ENCODE results near the gene SORBS1. TPM values are rescaled to one million over a fixed set of nuclear protein-coding genes. Genes with fewer than 3 reads are reported as not detected.

The SORBS1 gene
- total RNA-seq, 2 donors from 2014 or later, result 1.2 to 2.8 TPM

GRCh38 chr10:95293631-95294030, 267.5 kb downstream of the SORBS1 start:
- Mint-ChIP-seq H3K36me3 (peaks cover 6 to 10% of the 10 kb centered on the region in 2 donors), H3K27ac (no peak overlapping the region), H3K9me3 (no peaks in the 10 kb centered on the region)
- no peak for DNase-seq (ENCODE audit: low spot score in 2 of 2)
- ATAC-seq, result no peak

GRCh38 chr10:95291365-95292039, 269.7 kb downstream of the SORBS1 start:
- Mint-ChIP-seq H3K27ac (no peak overlapping the region), H3K36me3 (peaks cover 6 to 10% of the 10 kb centered on the region in 2 donors), H3K9me3 (no peaks in the 10 kb centered on the region)
- DNase-seq (ENCODE audit: low spot score in 2 of 2), result no peak
- no peak for ATAC-seq

- Mint-ChIP-seq H3K9me3 (no peaks in the 10 kb centered on the region), H3K27ac (no peak within 1 kb of the TSS), H3K36me3 (peaks cover 6 to 10% of the 10 kb centered on the region in 2 donors)
- peak in 1 of 2 donors; percentile 51 for DNase-seq (ENCODE audit: low spot score in 2 of 2)
- ATAC-seq, result peak; percentile 61 to 76
These were observed 270.5 kb downstream of the SORBS1 start, which contains the start of gene PDLIM1 for GRCh38 chr10:95290461-95291364. Gene PDLIM1 (minus strand): TSS chr10:95291003. CDS start chr10:95290915, 88 bp downstream.

- DNase-seq (ENCODE audit: low spot score in 2 of 2), result no peak
- no peaks in the 10 kb centered on the region for H3K9me3 Mint-ChIP-seq
- no peak overlapping the region for H3K27ac Mint-ChIP-seq
- no peak for ATAC-seq
- H3K36me3 Mint-ChIP-seq, result peaks cover 6 to 10% of the 10 kb centered on the region in 2 donors
These were observed 271.2 kb downstream of the SORBS1 start for GRCh38 chr10:95289921-95290421.

- H3K27ac Mint-ChIP-seq, result no peak overlapping the region
- DNase-seq (ENCODE audit: low spot score in 2 of 2), result no peak
These were observed 271.9 kb downstream of the SORBS1 start for GRCh38 chr10:95289003-95289920.

GRCh38 chr10:95288303-95288702, 272.9 kb downstream of the SORBS1 start:
- Mint-ChIP-seq H3K36me3 (peaks cover 6 to 10% of the 10 kb centered on the region in 2 donors), H3K27ac (no peak overlapping the region), H3K9me3 (no peaks in the 10 kb centered on the region)
- ATAC-seq, result no peak
- no peak for DNase-seq (ENCODE audit: low spot score in 2 of 2)

More at GRCh38 chr10:95289003-95289920, 271.9 kb downstream of the SORBS1 start:
- ATAC-seq, result no peak
- Mint-ChIP-seq H3K36me3 (peaks cover 6 to 10% of the 10 kb centered on the region in 2 donors), H3K9me3 (no peaks in the 10 kb centered on the region)

GRCh38 chr10:95287281-95287680, 273.9 kb downstream of the SORBS1 start:
- peaks cover 6 to 10% of the 10 kb centered on the region in 2 donors for H3K36me3 Mint-ChIP-seq
- ATAC-seq (no peak), DNase-seq (ENCODE audit: low spot score in 2 of 2) (no peak)
- H3K9me3 Mint-ChIP-seq, result no peaks in the 10 kb centered on the region
- H3K27ac Mint-ChIP-seq, result no peak overlapping the region

- H3K27ac Mint-ChIP-seq, result no peak overlapping the region
- no peak for ATAC-seq
- DNase-seq (ENCODE audit: low spot score in 2 of 2), result no peak
- no peaks in the 10 kb centered on the region for H3K9me3 Mint-ChIP-seq
- H3K36me3 Mint-ChIP-seq, result peaks cover 6 to 10% of the 10 kb centered on the region in 2 donors
These were observed 274.5 kb downstream of the SORBS1 start for GRCh38 chr10:95286707-95287106.

GRCh38 chr10:95285556-95285955, 275.6 kb downstream of the SORBS1 start:
- peaks cover 0 to 4% of the 10 kb centered on the region in 2 donors for H3K36me3 Mint-ChIP-seq
- no peaks in the 10 kb centered on the region for H3K9me3 Mint-ChIP-seq
- ATAC-seq, result no peak
- DNase-seq (ENCODE audit: low spot score in 2 of 2), result no peak
- no peak overlapping the region for H3K27ac Mint-ChIP-seq

- no peak for ATAC-seq
- H3K9me3 Mint-ChIP-seq, result no peaks in the 10 kb centered on the region
- no peak overlapping the region for H3K27ac Mint-ChIP-seq
- peaks cover 0 to 4% of the 10 kb centered on the region in 2 donors for H3K36me3 Mint-ChIP-seq
- no peak for DNase-seq (ENCODE audit: low spot score in 2 of 2)
These were observed 276.4 kb downstream of the SORBS1 start for GRCh38 chr10:95284807-95285206.

- DNase-seq (ENCODE audit: low spot score in 2 of 2), result no peak
- Mint-ChIP-seq H3K9me3 (no peaks in the 10 kb centered on the region), H3K27ac (no peak overlapping the region), H3K36me3 (no peaks in the 10 kb centered on the region)
- no peak for ATAC-seq
These were observed 279.1 kb downstream of the SORBS1 start for GRCh38 chr10:95282107-95282506.

- DNase-seq (ENCODE audit: low spot score in 2 of 2) (no peak), ATAC-seq (no peak)
- Mint-ChIP-seq H3K27ac (no peak overlapping the region), H3K36me3 (no peaks in the 10 kb centered on the region), H3K9me3 (no peaks in the 10 kb centered on the region)
These were observed 280.0 kb downstream of the SORBS1 start for GRCh38 chr10:95281206-95281605.

- no peak overlapping the region for H3K27ac Mint-ChIP-seq
- no peaks in the 10 kb centered on the region for H3K36me3 Mint-ChIP-seq
- H3K9me3 Mint-ChIP-seq, result no peaks in the 10 kb centered on the region
- ATAC-seq, result no peak
- DNase-seq (ENCODE audit: low spot score in 2 of 2), result no peak
These were observed 280.5 kb downstream of the SORBS1 start for GRCh38 chr10:95280637-95281036.

GRCh38 chr10:95279042-95279820, 281.9 kb downstream of the SORBS1 start:
- no peak overlapping the region for H3K27ac Mint-ChIP-seq
- ATAC-seq, result no peak
- no peak for DNase-seq (ENCODE audit: low spot score in 2 of 2)

GRCh38 chr10:95278061-95278988, 282.8 kb downstream of the SORBS1 start:
- Mint-ChIP-seq H3K9me3 (no peaks in the 10 kb centered on the region), H3K27ac (no peak overlapping the region), H3K36me3 (no peaks in the 10 kb centered on the region)
- DNase-seq (ENCODE audit: low spot score in 2 of 2), result no peak
- no peak for ATAC-seq

More at GRCh38 chr10:95279042-95279820, 281.9 kb downstream of the SORBS1 start:
- Mint-ChIP-seq H3K36me3 (no peaks in the 10 kb centered on the region), H3K9me3 (no peaks in the 10 kb centered on the region)
